ENCODE data around the gene JAG2.

JAG2 gene

GRCh38 chr14:105091054-105091516 is 77.5 kb downstream of the JAG2 start:
- DNase-seq (ENCODE audit: low spot score): no peak

All from cerebellar cortex (tissue), 1 donor.